Heart right ventricle (tissue), 16 donors: ENCODE measurements around the gene GHITM. TPM values are rescaled to one million over a fixed set of nuclear protein-coding genes. Genes with fewer than 3 reads are reported as not detected.

Experiments used
- ATAC-seq, 8 donors: fragments of 200-7000 bp; cut with Tn5 transposase; one replicate each; pipeline ENCODE4 v1.9.1; 2020; ENCODE audit warnings: mild to moderate bottlenecking in 8 of 8, moderate library complexity in 8 of 8, moderate number of reproducible peaks in 1 of 8
- DNase-seq, 2 donors: peaks; one replicate each; pipeline ENCODE4 v3.0.0-alpha.2; 2020
- H3K27ac ChIP-seq, 10 donors: fragments of 200-600 bp; sonication (generic) in 2 of 10; one replicate each; pipeline versions ENCODE4 v1.5.0 to v1.8.0; 2020 to 2022; ENCODE audit warnings: mild to moderate bottlenecking in 3 of 10
- H3K27me3 ChIP-seq, 7 donors: fragments of 200-600 bp; one replicate each; pipeline ENCODE4 v1.8.0; 2021 to 2022; ENCODE audit warnings: mild to moderate bottlenecking in 2 of 7
- H3K36me3 ChIP-seq, 9 donors: fragments of 200-600 bp; sonication (generic) in 1 of 9; one replicate each; pipeline versions ENCODE4 v1.5.0 to v1.8.0; 2020 to 2022; ENCODE audit warnings: mild to moderate bottlenecking in 2 of 9
- H3K4me1 ChIP-seq, 9 donors: fragments of 200-600 bp; sonication (generic) in 1 of 9; one replicate each; pipeline versions ENCODE4 v1.5.0 to v1.8.0; 2020 to 2022; ENCODE audit warnings: mild to moderate bottlenecking in 4 of 9
- H3K4me3 ChIP-seq, 10 donors: fragments of 200-600 bp; sonication (generic) in 2 of 10; one replicate each; pipeline versions ENCODE4 v1.5.0 to v1.8.0; 2020 to 2022; ENCODE audit warnings: mild to moderate bottlenecking in 7 of 10, moderate library complexity in 2 of 10
- H3K9me3 ChIP-seq, 11 donors: fragments of 200-600 bp in 10 of 11; sonication (generic) in 2 of 11; one replicate each; pipeline versions ENCODE4 v1.5.0 to v1.8.0; 2013 to 2022; ENCODE audit warnings: mild to moderate bottlenecking in 2 of 11, control low read depth in 1 of 11, moderate library complexity in 1 of 11
- CTCF ChIP-seq, 9 donors: fragments of 200-600 bp; sonication (generic) in 2 of 9; IDR thresholded peaks; one replicate each; pipeline versions ENCODE4 v1.5.0 to v1.8.0; 2021 to 2022; ENCODE audit warnings: antibody characterized with exemption in 9 of 9, mild to moderate bottlenecking in 5 of 9, moderate library complexity in 1 of 9
- WGBS, 2 donors: extraction: QIAGEN DNeasy Blood & Tissue Kit; methylation state at CpG; one replicate each; pipeline ENCODE4 v1.1.7; 2013; ENCODE audit warnings: inconsistent platforms in 1 of 2; 5-methylcytosine and 5-hydroxymethylcytosine counted together
- intact Hi-C, 10 donors: fragments of 100-400 bp; cut with DNase I; formaldehyde crosslinking; loops; one replicate each; pipeline versions ENCODE4 v1.11.1 to v1.14.2; 2022
- polyA plus RNA-seq, 2 donors: library from polyadenylated mRNA; stranded (reverse); fragments of 200-250 nt; gene quantifications; one replicate each; pipeline ENCODE4 v1.2.3, GENCODE V29; 2013
- total RNA-seq, 10 donors: library from RNA; stranded (reverse); fragmentation: NEBNext Ultra II Directional in 3 of 10; extraction: Animal tissue kit (Norgen Biotek cat#: 25700) in 3 of 10; gene quantifications; one replicate each; pipeline versions ENCODE4 v1.2.1 to v1.2.4, GENCODE V29; 2021 to 2023
- donor health status: Arrhythmogenic right ventricular cardiomyopathy.
- donor health status: ischemic (EF 13 %, LVEDD 7.1; RV severe dilation, severe dysfunction).
- donor health status: healthy with polysubstance abuse.
- donor health status: DM: no; HTN: yes; CAD: no.
- donor health status: DM: no; HTN: no; CAD: no.
- donor health status: ischemic (EF 25% LVEDD 6.9; RV normal size, moderate dysfunction).
- donor health status: ischemic (EF 25% LVEDD 5.7; RV mildly dilated, moderate dysfunction).
- donor health status: healthy.
- donor health status: DM: yes; HTN: yes; CAD: no.
- donor health status: Ischemic cardiomyopathy.
- donor health status: ischemic (EF 35%, LVEDD 5.7; RV mildly dilated, moderate dysfunction).
- donor health status: nonischemic (EF 11% LVEDD 7.7; RV severe dilation, severe dysfunction).
- donor health status: DM: yes; HTN: yes; CAD: no.
- donor health status: PGD.
- donor health status: ischemic (EF 29% LVEDD 5.4; RV normal size, mild dysfunction).
- donor health status: nonischemic (EF 23%, LVEDD 6.1; RV moderate dilation, normal function).

Gene GHITM
- total and polyA plus RNA-seq, 12 donors = 123 to 552 (median 427) TPM

DNA sequence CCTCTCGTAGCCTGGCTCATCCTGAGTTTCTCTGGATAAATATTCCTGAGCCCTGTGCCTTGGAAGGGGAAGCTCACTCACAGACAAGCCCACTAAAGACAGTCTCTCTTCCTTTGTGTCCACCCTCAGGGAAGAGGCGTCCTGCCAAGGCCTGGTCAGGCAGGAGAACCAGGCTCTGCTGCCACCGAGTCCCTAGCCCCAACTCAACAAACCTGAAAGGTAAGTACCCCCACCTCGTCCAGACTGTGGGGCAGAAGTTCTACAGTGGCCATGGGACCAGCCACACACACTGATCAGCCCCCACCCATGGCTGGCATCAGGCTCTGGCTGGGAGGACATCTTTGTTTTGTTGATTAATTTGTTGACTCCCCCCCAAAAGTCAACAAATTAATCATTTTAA is 37.0 kb downstream of the GHITM start:
- Histone ChIP-seq H3K27ac (no peak overlapping the region), H3K4me1 (peaks cover 0 to 7% (median 0%) of the 10 kb centered on the region in 9 donors), H3K4me3 (no peak overlapping the region), H3K36me3 (no peaks in the 10 kb centered on the region), H3K9me3 (no peaks in the 10 kb centered on the region), H3K27me3 (peaks cover 0 to 4% (median 0%) of the 10 kb centered on the region in 7 donors)
- 84 to 88% methylated on average over 4 of the region's 4 CpGs for WGBS, 2 donors
- intact Hi-C loops = no loop called here
- no peak for DNase-seq
- no peak for TF ChIP-seq CTCF (IDR thresholded peaks at IDR 0.05)
- ATAC-seq = no peak

GRCh38 chr10:84176836-84177474 is 37.6 kb downstream of the GHITM start:
- intact Hi-C loops = no loop called here
- H3K27ac ChIP-seq = peak overlapping the region in 1 of 10 donors; percentile 63
- peak in 3 of 8 donors; percentile 5 to 18 (median 17) for ATAC-seq
- no peaks in the 10 kb centered on the region for H3K9me3 ChIP-seq
- WGBS, 2 donors = 72 to 81% methylated on average over 4 of the region's 4 CpGs
- peaks cover 0 to 7% (median 0%) of the 10 kb centered on the region in 9 donors for H3K4me1 ChIP-seq
- H3K36me3 ChIP-seq = no peaks in the 10 kb centered on the region
- H3K27me3 ChIP-seq = peaks cover 0 to 4% (median 0%) of the 10 kb centered on the region in 7 donors
- no peak for DNase-seq
- no peak for TF ChIP-seq CTCF (IDR thresholded peaks at IDR 0.05)
- no peak overlapping the region for H3K4me3 ChIP-seq

GRCh38 chr10:84177541-84178141 is 38.3 kb downstream of the GHITM start:
- Histone ChIP-seq H3K4me1 (peaks cover 0 to 7% (median 0%) of the 10 kb centered on the region in 9 donors), H3K27ac (peak overlapping the region in 1 of 10 donors; percentile 63), H3K4me3 (no peak overlapping the region), H3K27me3 (peaks cover 0 to 10% (median 0%) of the 10 kb centered on the region in 7 donors), H3K9me3 (no peaks in the 10 kb centered on the region), H3K36me3 (no peaks in the 10 kb centered on the region)
- 46 to 53% methylated on average over 8 of the region's 8 CpGs for WGBS, 2 donors
- TF ChIP-seq CTCF (IDR thresholded peaks at IDR 0.05) = no peak
- DNase-seq = peak; percentile 41 to 48
- intact Hi-C loops = no loop called here
- ATAC-seq = peak; percentile 68 to 90 (median 84)

- ATAC-seq (peak in 1 of 8 donors; percentile 19), DNase-seq (no peak)
- Histone ChIP-seq H3K27ac (no peak overlapping the region), H3K4me3 (no peak overlapping the region), H3K27me3 (peaks cover 0 to 15% (median 0%) of the 10 kb centered on the region in 7 donors), H3K36me3 (no peaks in the 10 kb centered on the region), H3K4me1 (peaks cover 0 to 7% (median 0%) of the 10 kb centered on the region in 9 donors), H3K9me3 (no peaks in the 10 kb centered on the region)
- WGBS, 2 donors = 96 to 99% methylated on average over 3 of the region's 3 CpGs
- TF ChIP-seq CTCF (IDR thresholded peaks at IDR 0.05) = no peak
- intact Hi-C loops = no loop called here
Measured at GRCh38 chr10:84178160-84178609, 38.9 kb downstream of the GHITM start.
